ENCODE data around the gene ANKRD11. TPM values are rescaled to one million over a fixed set of nuclear protein-coding genes. Genes with fewer than 3 reads are reported as not detected.
"Not testable (repeated sequence)": the region's sequence is repeated elsewhere in the genome, so short reads cannot be mapped to it uniquely, and the experiment has no call there.

The ANKRD11 gene
- total RNA-seq, 1 donor from 2014 or later: 165 TPM

GRCh38 chr16:89467382-89467781 is 23.0 kb downstream of the ANKRD11 start:
- no peaks in the 10 kb centered on the region for H3K9me3 Mint-ChIP-seq (ENCODE audit: unreplicated experiment)
- peaks cover 2% of the 10 kb centered on the region for H3K27me3 Mint-ChIP-seq (ENCODE audit: unreplicated experiment)
- TF ChIP-seq CTCF (IDR thresholded peaks at IDR 0.05; ENCODE audit: unreplicated experiment): no peak
- DNase-seq (ENCODE audit: low spot score): no peak
- peaks cover 32% of the 10 kb centered on the region for H3K4me1 Mint-ChIP-seq (ENCODE audit: unreplicated experiment)
- H3K36me3 Mint-ChIP-seq (ENCODE audit: low read depth, unreplicated experiment): peaks cover 11% of the 10 kb centered on the region
- H3K27ac Mint-ChIP-seq (ENCODE audit: unreplicated experiment): no peak overlapping the region
- no peak overlapping the region for H3K4me3 Mint-ChIP-seq (ENCODE audit: unreplicated experiment)

GRCh38 chr16:89466920-89467319 is 23.4 kb downstream of the ANKRD11 start:
- no peaks in the 10 kb centered on the region for H3K9me3 Mint-ChIP-seq (ENCODE audit: unreplicated experiment)
- H3K27ac Mint-ChIP-seq (ENCODE audit: unreplicated experiment): no peak overlapping the region
- H3K36me3 Mint-ChIP-seq (ENCODE audit: low read depth, unreplicated experiment): peaks cover 9% of the 10 kb centered on the region
- no peak for DNase-seq (ENCODE audit: low spot score)
- peaks cover 2% of the 10 kb centered on the region for H3K27me3 Mint-ChIP-seq (ENCODE audit: unreplicated experiment)
- H3K4me1 Mint-ChIP-seq (ENCODE audit: unreplicated experiment): peaks cover 27% of the 10 kb centered on the region
- no peak overlapping the region for H3K4me3 Mint-ChIP-seq (ENCODE audit: unreplicated experiment)
- no peak for TF ChIP-seq CTCF (IDR thresholded peaks at IDR 0.05; ENCODE audit: unreplicated experiment)

GRCh38 chr16:89463312-89463711 is 27.0 kb downstream of the ANKRD11 start:
- Mint-ChIP-seq H3K36me3 (ENCODE audit: low read depth, unreplicated experiment) (peaks cover 14% of the 10 kb centered on the region), H3K4me1 (ENCODE audit: unreplicated experiment) (peaks cover 27% of the 10 kb centered on the region)
- not testable (repeated sequence) for H3K4me3 Mint-ChIP-seq (ENCODE audit: unreplicated experiment); DNase-seq (ENCODE audit: low spot score); H3K27me3 Mint-ChIP-seq (ENCODE audit: unreplicated experiment); H3K27ac Mint-ChIP-seq (ENCODE audit: unreplicated experiment); H3K9me3 Mint-ChIP-seq (ENCODE audit: unreplicated experiment)

GRCh38 chr16:89462639-89463038 is 27.7 kb downstream of the ANKRD11 start:
- Mint-ChIP-seq H3K36me3 (ENCODE audit: low read depth, unreplicated experiment) (peaks cover 14% of the 10 kb centered on the region), H3K4me1 (ENCODE audit: unreplicated experiment) (peaks cover 29% of the 10 kb centered on the region)
- H3K4me3 Mint-ChIP-seq (ENCODE audit: unreplicated experiment); DNase-seq (ENCODE audit: low spot score); H3K9me3 Mint-ChIP-seq (ENCODE audit: unreplicated experiment); H3K27ac Mint-ChIP-seq (ENCODE audit: unreplicated experiment); H3K27me3 Mint-ChIP-seq (ENCODE audit: unreplicated experiment): not testable (repeated sequence)

- not testable (repeated sequence) for H3K4me3 Mint-ChIP-seq (ENCODE audit: unreplicated experiment); H3K27ac Mint-ChIP-seq (ENCODE audit: unreplicated experiment); H3K9me3 Mint-ChIP-seq (ENCODE audit: unreplicated experiment); H3K27me3 Mint-ChIP-seq (ENCODE audit: unreplicated experiment); DNase-seq (ENCODE audit: low spot score)
- Mint-ChIP-seq H3K36me3 (ENCODE audit: low read depth, unreplicated experiment) (peaks cover 14% of the 10 kb centered on the region), H3K4me1 (ENCODE audit: unreplicated experiment) (peaks cover 31% of the 10 kb centered on the region)
Measured at GRCh38 chr16:89461890-89462289, 28.5 kb downstream of the ANKRD11 start.

- no peak for DNase-seq (ENCODE audit: low spot score)
- TF ChIP-seq CTCF (IDR thresholded peaks at IDR 0.05; ENCODE audit: unreplicated experiment): no peak
- Mint-ChIP-seq H3K4me3 (ENCODE audit: unreplicated experiment) (no peak overlapping the region), H3K36me3 (ENCODE audit: low read depth, unreplicated experiment) (peaks cover 12% of the 10 kb centered on the region), H3K27me3 (ENCODE audit: unreplicated experiment) (peaks cover 12% of the 10 kb centered on the region), H3K4me1 (ENCODE audit: unreplicated experiment) (peaks cover 28% of the 10 kb centered on the region), H3K9me3 (ENCODE audit: unreplicated experiment) (no peaks in the 10 kb centered on the region), H3K27ac (ENCODE audit: unreplicated experiment) (no peak overlapping the region)
Measured at GRCh38 chr16:89460556-89460955, 29.8 kb downstream of the ANKRD11 start.
